Epithelial cell of esophagus (primary cell): ENCODE results near the gene KPTN.
A peak's percentile ranks its signal among the peaks of the same experiment; 100 is the strongest.
"Not testable (repeated sequence)": the region's sequence is repeated elsewhere in the genome, so short reads cannot be mapped to it uniquely, and the experiment has no call there.

ENCODE experiments used
- DNase-seq: peaks from one replicate; pipeline ENCODE4 v3.0.0; 2010; ENCODE audit warnings: low read depth
- H3K4me3 ChIP-seq: 2 replicates; pipeline ENCODE4 v1.5.1; 2011; ENCODE audit warnings: mild to moderate bottlenecking, low read length, control low read depth
- TF ChIP-seq, protein P1 (sequence below): IDR thresholded peaks from 2 replicates; pipeline ENCODE4 v1.5.1; 2011; ENCODE audit warnings: low read depth, mild to moderate bottlenecking, low read length, control low read depth, inconsistent platforms; ENCODE audit not compliant: insufficient read depth; ENCODE audit errors: missing control alignments

KPTN gene

DNA sequence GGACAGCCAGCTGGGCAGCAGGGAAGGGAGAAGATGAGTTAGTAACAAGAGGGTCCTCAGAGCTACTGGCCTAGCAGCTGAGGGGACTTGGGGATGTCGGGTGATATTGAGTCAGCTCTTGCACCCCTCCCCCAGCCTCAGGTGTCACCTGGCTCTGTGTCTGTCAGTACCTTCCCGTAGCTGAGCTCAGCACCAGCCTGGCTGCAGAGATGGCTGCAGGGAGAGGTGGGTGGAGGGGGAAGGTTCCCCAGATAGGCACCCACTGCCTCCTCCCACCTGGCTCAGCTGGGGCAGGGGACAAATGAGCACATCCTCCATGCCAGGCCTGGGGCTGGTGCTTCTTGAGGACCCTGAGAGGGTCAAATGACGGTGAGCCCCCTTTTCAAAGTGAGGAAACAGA is 6.8 kb upstream of the KPTN start:
- H3K4me3 ChIP-seq = no peak overlapping the region
- no peak for DNase-seq
- TF ChIP-seq, protein P1, sequence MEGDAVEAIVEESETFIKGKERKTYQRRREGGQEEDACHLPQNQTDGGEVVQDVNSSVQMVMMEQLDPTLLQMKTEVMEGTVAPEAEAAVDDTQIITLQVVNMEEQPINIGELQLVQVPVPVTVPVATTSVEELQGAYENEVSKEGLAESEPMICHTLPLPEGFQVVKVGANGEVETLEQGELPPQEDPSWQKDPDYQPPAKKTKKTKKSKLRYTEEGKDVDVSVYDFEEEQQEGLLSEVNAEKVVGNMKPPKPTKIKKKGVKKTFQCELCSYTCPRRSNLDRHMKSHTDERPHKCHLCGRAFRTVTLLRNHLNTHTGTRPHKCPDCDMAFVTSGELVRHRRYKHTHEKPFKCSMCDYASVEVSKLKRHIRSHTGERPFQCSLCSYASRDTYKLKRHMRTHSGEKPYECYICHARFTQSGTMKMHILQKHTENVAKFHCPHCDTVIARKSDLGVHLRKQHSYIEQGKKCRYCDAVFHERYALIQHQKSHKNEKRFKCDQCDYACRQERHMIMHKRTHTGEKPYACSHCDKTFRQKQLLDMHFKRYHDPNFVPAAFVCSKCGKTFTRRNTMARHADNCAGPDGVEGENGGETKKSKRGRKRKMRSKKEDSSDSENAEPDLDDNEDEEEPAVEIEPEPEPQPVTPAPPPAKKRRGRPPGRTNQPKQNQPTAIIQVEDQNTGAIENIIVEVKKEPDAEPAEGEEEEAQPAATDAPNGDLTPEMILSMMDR = no peak

DNA sequence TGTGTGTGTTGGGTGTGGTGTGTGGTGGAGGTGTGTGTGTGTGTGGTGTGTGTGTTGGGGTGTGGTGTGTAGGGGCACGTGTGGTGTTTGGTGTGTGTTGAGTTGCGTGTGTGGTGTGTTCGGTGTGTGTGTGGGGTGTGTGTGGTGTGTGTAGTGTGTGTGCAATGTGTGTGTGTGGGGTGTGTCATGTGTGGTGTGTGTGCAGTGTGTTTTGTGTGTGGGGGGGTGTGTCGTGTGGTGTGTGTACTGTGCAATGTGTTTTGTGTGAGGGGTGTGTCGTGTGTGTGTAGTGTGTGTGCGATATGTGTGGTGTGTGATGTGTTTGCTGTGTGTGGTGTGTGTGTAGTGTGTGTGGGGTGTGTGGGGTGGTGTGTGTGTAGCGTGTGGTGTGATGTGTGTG is 6.0 kb upstream of the KPTN start:
- no peak for DNase-seq
- no peak overlapping the region for H3K4me3 ChIP-seq
- TF ChIP-seq, protein P1 = no peak

DNA sequence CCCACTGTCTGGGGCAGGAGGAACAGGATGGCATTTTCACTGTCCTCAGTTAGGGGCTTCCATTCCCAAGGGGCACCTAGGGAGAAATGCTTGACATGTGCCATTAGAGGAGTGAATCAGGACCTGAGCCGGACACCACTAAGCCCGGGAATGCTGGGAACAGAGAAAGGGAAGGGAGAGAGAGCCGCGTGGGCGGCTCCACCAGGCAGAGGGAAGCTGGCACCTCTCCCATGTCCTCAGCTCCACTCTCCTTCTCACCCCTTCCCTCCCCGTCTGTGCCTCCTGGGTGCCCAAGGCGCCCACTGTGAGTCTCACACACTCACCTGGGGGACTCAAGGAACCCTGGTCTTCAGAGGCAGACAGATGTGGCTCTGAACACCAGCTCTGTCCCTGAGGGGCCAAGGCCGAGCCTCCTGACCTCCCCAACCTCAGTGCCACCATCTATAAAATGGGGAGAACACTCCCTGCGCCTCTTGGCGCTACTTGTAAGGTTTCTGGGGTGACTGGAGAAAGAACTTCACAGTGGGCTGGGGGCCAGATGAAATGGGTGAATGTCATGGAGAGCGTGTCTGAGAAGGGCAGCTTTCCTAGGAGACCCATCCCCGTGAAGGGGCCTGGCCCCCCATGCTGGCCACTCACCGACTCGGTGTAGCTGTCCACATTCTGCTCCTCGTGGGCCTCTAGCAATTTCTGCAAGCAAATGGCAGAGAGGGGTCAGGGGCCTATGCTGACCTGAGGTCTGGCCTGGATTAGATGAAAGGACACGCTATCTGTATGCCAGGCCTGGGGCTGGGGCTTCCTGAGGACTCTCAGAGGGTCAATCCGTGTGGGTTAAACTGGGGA is 5.3 kb upstream of the KPTN start:
- TF ChIP-seq, protein P1 = no peak
- DNase-seq = no peak
- no peak overlapping the region for H3K4me3 ChIP-seq

DNA sequence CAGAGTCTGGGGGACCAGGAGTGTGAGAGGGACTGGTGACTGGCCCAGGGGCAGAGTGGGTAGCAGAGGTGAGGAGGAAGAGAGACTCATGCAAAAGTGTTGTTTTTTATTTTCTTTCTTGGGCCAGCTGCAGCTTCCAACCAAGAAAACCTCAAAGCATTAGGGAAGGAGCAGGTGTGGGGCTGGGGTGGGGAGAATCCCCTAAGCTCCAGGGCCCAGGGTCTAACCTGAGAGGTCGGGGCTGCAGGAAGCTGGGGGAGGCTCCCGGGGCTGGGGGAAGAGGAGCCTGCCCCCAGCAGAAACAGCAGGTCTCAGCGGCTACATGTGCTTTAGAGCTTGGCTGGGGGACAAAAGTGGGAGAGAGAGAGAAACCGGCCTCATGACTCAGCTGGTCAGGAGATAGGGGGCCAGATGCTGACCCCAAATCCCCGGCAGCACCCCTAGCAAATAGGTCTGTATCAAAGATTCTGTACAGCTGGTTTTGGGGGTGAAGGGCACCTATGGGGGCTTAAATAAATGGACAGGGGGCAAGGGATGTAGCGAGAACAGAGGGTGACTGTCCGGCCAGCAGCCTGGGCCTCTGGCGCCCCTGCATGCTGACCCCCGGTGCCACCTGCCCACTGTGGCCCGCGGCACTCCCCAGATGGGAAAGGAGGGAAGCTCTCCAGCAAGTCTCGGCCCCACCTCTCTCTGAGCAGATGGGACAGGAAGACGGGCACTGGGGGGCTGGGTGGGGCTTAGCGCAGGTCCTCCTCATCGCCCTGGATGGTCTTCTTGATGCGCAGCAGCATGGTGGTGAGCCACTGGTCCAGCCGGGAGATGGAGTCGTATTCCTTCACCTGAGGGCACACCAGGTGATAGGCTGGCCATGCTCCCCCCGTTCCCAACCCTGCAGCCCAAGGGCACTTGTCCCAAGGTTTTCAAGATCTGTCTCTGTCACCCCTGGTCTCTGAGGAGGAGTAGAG is 3.8 kb upstream of the KPTN start:
- TF ChIP-seq, protein P1 = no peak
- DNase-seq = no peak
- H3K4me3 ChIP-seq = no peak overlapping the region

DNA sequence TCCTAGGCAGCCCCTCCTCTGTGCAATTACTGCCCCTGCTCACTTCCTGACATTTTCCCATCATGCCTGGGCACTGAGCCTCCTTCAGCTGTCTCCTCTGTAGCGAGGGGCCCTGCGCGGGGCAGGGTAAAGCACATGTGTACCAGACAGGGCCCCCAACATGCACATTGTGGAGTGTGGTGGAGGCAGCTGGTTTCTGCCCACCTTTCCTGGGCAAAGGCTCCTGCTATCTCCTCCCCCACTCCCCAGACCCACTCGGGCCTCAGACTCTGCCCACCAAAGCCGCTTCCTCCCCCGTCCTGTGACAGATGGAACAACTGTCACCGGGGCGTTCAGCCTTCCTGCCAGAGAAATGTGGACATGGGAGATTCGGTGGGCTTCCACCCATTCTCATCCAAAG is 2.9 kb upstream of the KPTN start:
- no peak for DNase-seq
- H3K4me3 ChIP-seq = no peak overlapping the region
- TF ChIP-seq, protein P1 = no peak

DNA sequence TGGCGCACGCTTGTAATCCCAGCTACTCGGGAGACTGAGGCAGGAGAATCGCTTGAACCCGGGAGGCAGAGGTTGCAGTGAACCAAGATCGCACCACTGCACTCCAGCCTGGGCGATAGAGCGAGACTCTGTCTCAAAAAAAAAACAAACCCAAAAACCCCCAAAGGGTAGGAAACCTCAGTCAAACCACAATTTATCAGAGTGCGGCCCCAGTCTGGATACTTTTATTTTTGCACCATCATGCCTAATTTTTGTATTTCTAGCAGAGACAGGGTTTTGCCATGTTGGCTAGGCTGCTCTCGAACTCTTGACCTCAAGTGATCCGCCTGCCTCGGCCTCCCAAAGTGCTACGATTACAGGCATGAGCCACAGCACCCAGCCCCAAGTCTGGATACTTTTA is 2.2 kb upstream of the KPTN start:
- DNase-seq, H3K4me3 ChIP-seq: not testable (repeated sequence)

GRCh38 chr19:47485210-47485609 is 1.2 kb upstream of the KPTN start:
- TF ChIP-seq, protein P1 = no peak
- peak overlapping the region; percentile 89 for H3K4me3 ChIP-seq
- no peak for DNase-seq
